WTC11 (cell line): Measurements from ENCODE around the gene MSLN. TPM values are rescaled to one million over a fixed set of nuclear protein-coding genes. Genes with fewer than 3 reads are reported as not detected.

ENCODE experiments used
- ATAC-seq: fragments of 200-7000 bp; cut with Tn5 transposase; 2 replicates; pipeline ENCODE4 v1.10.0; 2021; ENCODE audit warnings: mild to moderate bottlenecking, moderate library complexity
- CTCF ChIA-PET: fragments of 300-600 bp; sonication (Branson Sonifier 250); formaldehyde crosslinking; loops from one replicate; lab custom pipeline; 2021; ENCODE audit warnings: antibody characterized with exemption; lab: Charles Lee
- POLR2A ChIA-PET: fragments of 350-600 bp; sonication (Branson Sonifier 250); formaldehyde crosslinking; loops from one replicate; lab custom pipeline; 2021; ENCODE audit warnings: antibody characterized with exemption; lab: Charles Lee
- DNase-seq: peaks from one replicate; pipeline ENCODE4 v3.0.0; 2021; ENCODE audit warnings: low spot score
- H3K27ac Mint-ChIP-seq: 2 replicates; pipeline ENCODE4 v1.8.0; 2021; ENCODE audit warnings: mixed read lengths
- H3K27me3 Mint-ChIP-seq: 2 replicates; pipeline ENCODE4 v1.8.0; 2021; ENCODE audit warnings: low read depth, mild to moderate bottlenecking, moderate library complexity, mixed read lengths
- H3K36me3 Mint-ChIP-seq: 2 replicates; pipeline ENCODE4 v1.8.0; 2021; ENCODE audit warnings: mixed read lengths
- H3K4me1 Mint-ChIP-seq: 2 replicates; pipeline ENCODE4 v1.8.0; 2022; ENCODE audit warnings: mixed read lengths
- H3K4me3 Mint-ChIP-seq: 2 replicates; pipeline ENCODE4 v1.8.0; 2021; ENCODE audit warnings: mild to moderate bottlenecking, moderate library complexity, mixed read lengths
- H3K9me3 Mint-ChIP-seq: 2 replicates; pipeline ENCODE4 v1.8.0; 2021; ENCODE audit warnings: mixed read lengths
- ELF4 ChIP-seq: sonication (generic); formaldehyde crosslinking; IDR thresholded peaks from 2 replicates; pipeline ENCODE4 v1.8.1; 2022; ENCODE audit warnings: low read depth, mild to moderate bottlenecking, moderate library complexity, missing genetic modification reagents
- ERG ChIP-seq: fragments of 250-450 bp; sonication (Bioruptor Pico); IDR thresholded peaks from 2 replicates; pipeline ENCODE4 v1.8.0; 2021; ENCODE audit warnings: mild to moderate bottlenecking
- FOXJ3 ChIP-seq: sonication (generic); formaldehyde crosslinking; IDR thresholded peaks from 2 replicates; pipeline ENCODE4 v1.9.0; 2021; ENCODE audit warnings: missing genetic modification reagents, mild to moderate bottlenecking, borderline replicate concordance
- FOXP4 ChIP-seq: sonication (generic); formaldehyde crosslinking; IDR thresholded peaks from 2 replicates; pipeline ENCODE4 v1.8.0; 2022; ENCODE audit warnings: mild to moderate bottlenecking, missing genetic modification reagents
- HMGA2 ChIP-seq: fragments of 250-450 bp; sonication (Bioruptor Pico); IDR thresholded peaks from 2 replicates; pipeline ENCODE4 v1.4.0; 2021; ENCODE audit warnings: mild to moderate bottlenecking, moderate library complexity
- JUN ChIP-seq: sonication (generic); formaldehyde crosslinking; IDR thresholded peaks from 2 replicates; pipeline ENCODE4 v1.8.0; 2023; ENCODE audit warnings: mild to moderate bottlenecking, missing genetic modification reagents
- MAX ChIP-seq: sonication (generic); formaldehyde crosslinking; IDR thresholded peaks from 2 replicates; pipeline ENCODE4 v1.8.0; 2022; ENCODE audit warnings: mild to moderate bottlenecking, missing genetic modification reagents
- NR1H2 ChIP-seq: sonication (generic); formaldehyde crosslinking; IDR thresholded peaks from 2 replicates; pipeline ENCODE4 v1.9.0; 2021; ENCODE audit warnings: mild to moderate bottlenecking, moderate library complexity, missing genetic modification reagents
- NR2C2 ChIP-seq: sonication (generic); formaldehyde crosslinking; IDR thresholded peaks from 2 replicates; pipeline ENCODE4 v1.8.0; 2022; ENCODE audit warnings: mild to moderate bottlenecking, missing genetic modification reagents
- STAT6 ChIP-seq: sonication (generic); formaldehyde crosslinking; conservative IDR thresholded peaks from 2 replicates; pipeline ENCODE4 v1.8.1; 2023; ENCODE audit warnings: mild to moderate bottlenecking, low read depth, missing genetic modification reagents, moderate library complexity
- TCF7 ChIP-seq: sonication (generic); formaldehyde crosslinking; IDR thresholded peaks from 2 replicates; pipeline ENCODE4 v1.8.0; 2022; ENCODE audit warnings: mild to moderate bottlenecking, low read depth, missing genetic modification reagents, moderate library complexity
- ZBTB43 ChIP-seq: sonication (generic); formaldehyde crosslinking; IDR thresholded peaks from 2 replicates; pipeline ENCODE4 v1.8.1; 2023; ENCODE audit warnings: mild to moderate bottlenecking, missing genetic modification reagents
- ZNF219 ChIP-seq: sonication (generic); formaldehyde crosslinking; IDR thresholded peaks from 2 replicates; pipeline ENCODE4 v1.8.0; 2023; ENCODE audit warnings: missing genetic modification reagents, mild to moderate bottlenecking, borderline replicate concordance
- ZNF423 ChIP-seq: fragments of 250-450 bp; sonication (Bioruptor Pico); IDR thresholded peaks from 2 replicates; pipeline ENCODE4 v2.1.2; 2022; ENCODE audit warnings: mild to moderate bottlenecking, moderate library complexity
- ZNF532 ChIP-seq: fragments of 250-450 bp; sonication (Bioruptor Pico); IDR thresholded peaks from 2 replicates; pipeline ENCODE4 v1.9.0; 2021; ENCODE audit warnings: mild to moderate bottlenecking, borderline replicate concordance
- ZSCAN18 ChIP-seq: fragments of 250-450 bp; sonication (Bioruptor Pico); IDR thresholded peaks from 2 replicates; pipeline ENCODE4 v2.1.2; 2022; ENCODE audit warnings: mild to moderate bottlenecking, moderate library complexity
- total RNA-seq: library from RNA; stranded (reverse); gene quantifications from 3 replicates; pipeline ENCODE4 v1.2.3, GENCODE V29; 2021

The MSLN gene
- total RNA-seq, 1 experiment from 2014 or later, result 0.20 TPM

GRCh38 chr16:766008-766819 is 5.7 kb downstream of the MSLN start (continued):
- TF ChIP-seq STAT6 (CRISPR knock-in tag) (no peak), NR1H2 (CRISPR knock-in tag) (no peak)

- Mint-ChIP-seq H3K36me3 (no peaks in the 10 kb centered on the region), H3K27ac (no peak overlapping the region), H3K4me1 (no peaks in the 10 kb centered on the region), H3K4me3 (no peak overlapping the region), H3K27me3 (no peaks in the 10 kb centered on the region), H3K9me3 (no peaks in the 10 kb centered on the region)
- ATAC-seq (no peak), DNase-seq (no peak)
- CTCF ChIA-PET, result interaction anchor here (1.4 kb wide), 1 partner anchor 23 kb away, joined by 4 read pairs; no protein-coding TSS in a partner anchor
- POLR2A ChIA-PET, result no interaction called here
- TF ChIP-seq ZNF219 (CRISPR knock-in tag) (no peak), JUN (no peak), ERG (CRISPR knock-in tag) (no peak), ZBTB43 (no peak), MAX (CRISPR knock-in tag) (no peak), HMGA2 (CRISPR knock-in tag) (no peak), ZNF423 (no peak), TCF7 (CRISPR knock-in tag) (no peak), FOXP4 (no peak), ZNF532 (no peak), ELF4 (CRISPR knock-in tag) (no peak), STAT6 (CRISPR knock-in tag) (no peak), ZSCAN18 (CRISPR knock-in tag) (no peak), FOXJ3 (CRISPR knock-in tag) (no peak), NR2C2 (no peak)
Observed at GRCh38 chr16:766820-767640, 6.5 kb downstream of the MSLN start.
